Chondrocyte (in vitro differentiated cells): Measurements from ENCODE around the gene TRIM4. TPM values are rescaled to one million over a fixed set of nuclear protein-coding genes. Genes with fewer than 3 reads are reported as not detected.

ENCODE experiments used
- DNase-seq: peaks from one replicate; pipeline ENCODE4 v3.0.0; 2021; ENCODE audit warnings: mixed read lengths, low spot score
- H3K27ac Mint-ChIP-seq: one replicate; pipeline ENCODE4 v1.8.0; 2021; ENCODE audit warnings: mild to moderate bottlenecking, moderate library complexity, mixed read lengths; ENCODE audit not compliant: unreplicated experiment
- H3K27me3 Mint-ChIP-seq: 2 replicates; pipeline ENCODE4 v1.8.0; 2021; ENCODE audit warnings: low read depth, mixed read lengths
- H3K36me3 Mint-ChIP-seq: 2 replicates; pipeline ENCODE4 v1.8.0; 2021; ENCODE audit warnings: low read depth, mixed read lengths
- H3K4me1 Mint-ChIP-seq: 2 replicates; pipeline ENCODE4 v1.8.0; 2021; ENCODE audit warnings: low read depth, mild to moderate bottlenecking, mixed read lengths
- H3K4me3 Mint-ChIP-seq: one replicate; pipeline ENCODE4 v1.8.0; 2021; ENCODE audit warnings: mild to moderate bottlenecking, moderate library complexity, mixed read lengths; ENCODE audit not compliant: unreplicated experiment
- H3K9me3 Mint-ChIP-seq: 2 replicates; pipeline ENCODE4 v1.8.0; 2021; ENCODE audit warnings: low read depth, mixed read lengths
- total RNA-seq: library from RNA; stranded (reverse); gene quantifications from 3 replicates; pipeline ENCODE4 v1.2.1, GENCODE V29; 2021
- TF ChIP-seq, protein P1 (sequence below): fragments of 200-600 bp; sonication (generic); IDR thresholded peaks from 2 replicates; pipeline ENCODE4 v1.5.0; 2021; ENCODE audit warnings: antibody characterized with exemption, mild to moderate bottlenecking, moderate library complexity

The TRIM4 gene
- total RNA-seq, 1 donor from 2014 or later: 12.1 TPM

DNA sequence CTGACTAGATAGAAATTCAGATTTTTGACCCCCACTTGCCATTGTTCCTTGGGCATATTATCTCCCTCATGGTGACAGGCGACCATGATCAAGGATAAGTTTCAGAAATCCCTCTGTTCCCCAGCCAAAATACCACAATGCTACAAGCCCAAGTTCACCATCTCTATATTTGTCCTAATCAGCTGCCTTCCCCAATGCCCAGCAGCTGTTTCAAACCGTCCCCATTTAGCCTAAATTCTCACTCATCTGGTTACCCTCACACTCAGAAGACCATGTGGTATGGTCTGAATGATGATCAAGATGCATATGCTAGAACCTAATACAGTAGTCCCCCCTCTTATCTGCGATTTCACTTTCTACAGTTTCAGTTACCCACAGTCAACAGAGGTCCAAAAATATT, 11.0 kb upstream of the TRIM4 start:
- Mint-ChIP-seq H3K27me3 (peaks cover 48% of the 10 kb centered on the region), H3K4me3 (no peak overlapping the region), H3K9me3 (no peaks in the 10 kb centered on the region), H3K36me3 (no peaks in the 10 kb centered on the region), H3K4me1 (peaks cover 7% of the 10 kb centered on the region), H3K27ac (no peak overlapping the region)
- TF ChIP-seq, protein P1, sequence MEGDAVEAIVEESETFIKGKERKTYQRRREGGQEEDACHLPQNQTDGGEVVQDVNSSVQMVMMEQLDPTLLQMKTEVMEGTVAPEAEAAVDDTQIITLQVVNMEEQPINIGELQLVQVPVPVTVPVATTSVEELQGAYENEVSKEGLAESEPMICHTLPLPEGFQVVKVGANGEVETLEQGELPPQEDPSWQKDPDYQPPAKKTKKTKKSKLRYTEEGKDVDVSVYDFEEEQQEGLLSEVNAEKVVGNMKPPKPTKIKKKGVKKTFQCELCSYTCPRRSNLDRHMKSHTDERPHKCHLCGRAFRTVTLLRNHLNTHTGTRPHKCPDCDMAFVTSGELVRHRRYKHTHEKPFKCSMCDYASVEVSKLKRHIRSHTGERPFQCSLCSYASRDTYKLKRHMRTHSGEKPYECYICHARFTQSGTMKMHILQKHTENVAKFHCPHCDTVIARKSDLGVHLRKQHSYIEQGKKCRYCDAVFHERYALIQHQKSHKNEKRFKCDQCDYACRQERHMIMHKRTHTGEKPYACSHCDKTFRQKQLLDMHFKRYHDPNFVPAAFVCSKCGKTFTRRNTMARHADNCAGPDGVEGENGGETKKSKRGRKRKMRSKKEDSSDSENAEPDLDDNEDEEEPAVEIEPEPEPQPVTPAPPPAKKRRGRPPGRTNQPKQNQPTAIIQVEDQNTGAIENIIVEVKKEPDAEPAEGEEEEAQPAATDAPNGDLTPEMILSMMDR: no peak
- DNase-seq: no peak

DNA sequence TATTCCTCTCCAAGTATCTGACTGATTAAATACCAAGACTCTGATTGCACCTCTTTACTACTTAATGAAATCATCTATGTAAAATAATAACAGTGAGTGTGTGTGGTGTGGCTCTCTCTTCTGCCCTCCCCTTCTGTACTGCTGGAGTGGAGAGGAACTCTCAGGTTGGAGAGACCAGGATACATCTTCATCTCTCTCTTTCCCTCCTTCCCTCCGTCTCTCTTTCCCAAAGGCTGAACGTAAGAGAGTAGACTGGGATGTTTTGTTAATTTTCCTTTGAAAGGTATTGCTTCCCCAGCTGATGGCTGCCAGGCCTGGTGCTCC, 10.4 kb upstream of the TRIM4 start:
- Mint-ChIP-seq H3K9me3 (no peaks in the 10 kb centered on the region), H3K27ac (no peak overlapping the region), H3K36me3 (no peaks in the 10 kb centered on the region), H3K4me3 (peak overlapping the region; percentile 39), H3K4me1 (peaks cover 7% of the 10 kb centered on the region), H3K27me3 (peaks cover 44% of the 10 kb centered on the region)
- TF ChIP-seq, protein P1: no peak
- DNase-seq: no peak

DNA sequence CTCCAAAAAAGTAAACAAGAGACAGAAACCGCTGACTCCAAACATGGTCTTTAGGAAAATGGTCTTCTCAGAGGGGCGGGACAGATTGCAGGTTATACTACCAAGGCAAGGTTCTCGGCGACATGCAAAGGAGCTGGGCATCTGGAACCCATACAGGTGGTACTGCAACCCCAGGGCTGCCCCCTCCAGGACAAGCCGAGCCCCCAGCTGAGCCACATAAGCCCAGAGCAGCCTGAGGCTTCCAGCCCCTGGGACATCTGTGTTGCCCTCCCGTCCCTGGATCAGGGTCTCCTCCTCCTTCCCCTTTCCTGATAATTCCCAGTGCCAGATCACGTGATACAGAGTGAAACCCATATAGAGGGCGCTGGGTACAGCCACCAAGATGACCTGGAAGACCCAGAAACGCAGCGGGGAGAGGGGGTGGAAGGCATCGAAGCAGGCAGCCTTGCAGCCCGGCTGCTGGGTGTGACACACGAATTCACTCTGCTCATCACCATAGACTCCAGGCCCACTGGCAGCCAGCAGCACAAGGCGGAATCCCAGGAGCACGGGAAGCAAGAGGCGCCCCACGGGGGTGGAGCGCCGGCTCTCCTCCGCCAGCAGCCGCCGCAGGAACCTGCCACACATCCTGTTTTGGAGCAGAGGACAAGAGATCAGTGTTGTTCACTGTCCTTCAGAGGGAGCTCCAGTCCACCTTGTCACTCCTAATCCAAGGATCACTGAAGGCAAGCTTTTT, 9.8 kb upstream of the TRIM4 start, which contains the start of gene GJC3:
GJC3 (minus strand) TSS at position 627 of the 736 bp plus-strand sequence; CDS start at position 627, 0 bp downstream.
- no peak within 1 kb of the TSS for H3K27ac Mint-ChIP-seq
- DNase-seq: no peak
- H3K9me3 Mint-ChIP-seq: no peaks in the 10 kb centered on the region
- peaks cover 40% of the 10 kb centered on the region for H3K27me3 Mint-ChIP-seq
- H3K36me3 Mint-ChIP-seq: no peaks in the 10 kb centered on the region
- TF ChIP-seq, protein P1: peak; percentile 70
- H3K4me1 Mint-ChIP-seq: peaks cover 7% of the 10 kb centered on the region
- H3K4me3 Mint-ChIP-seq: peak within 1 kb of the TSS; percentile 39

DNA sequence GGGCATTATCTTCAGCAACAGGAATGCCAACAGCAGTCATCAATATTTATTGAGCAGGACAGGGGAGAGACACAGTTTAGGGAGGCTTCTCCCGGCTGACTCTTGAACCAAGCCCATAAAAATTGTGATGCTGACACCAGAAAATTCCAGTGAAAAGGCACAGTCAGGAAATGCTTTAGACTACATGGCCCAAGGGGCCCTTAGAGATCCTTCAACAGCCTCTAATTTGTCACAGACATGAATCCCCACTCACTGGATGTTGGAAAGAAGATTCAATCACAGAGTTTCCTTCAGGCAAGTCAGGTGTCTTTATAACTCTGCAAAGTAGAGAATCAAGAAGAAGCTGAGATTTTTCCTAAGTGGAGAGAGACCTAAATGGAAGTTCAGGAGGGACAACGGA, 8.9 kb upstream of the TRIM4 start:
- Mint-ChIP-seq H3K4me3 (no peak overlapping the region), H3K9me3 (no peaks in the 10 kb centered on the region), H3K36me3 (no peaks in the 10 kb centered on the region), H3K27ac (no peak overlapping the region), H3K4me1 (peaks cover 7% of the 10 kb centered on the region), H3K27me3 (peaks cover 35% of the 10 kb centered on the region)
- TF ChIP-seq, protein P1: no peak
- no peak for DNase-seq

DNA sequence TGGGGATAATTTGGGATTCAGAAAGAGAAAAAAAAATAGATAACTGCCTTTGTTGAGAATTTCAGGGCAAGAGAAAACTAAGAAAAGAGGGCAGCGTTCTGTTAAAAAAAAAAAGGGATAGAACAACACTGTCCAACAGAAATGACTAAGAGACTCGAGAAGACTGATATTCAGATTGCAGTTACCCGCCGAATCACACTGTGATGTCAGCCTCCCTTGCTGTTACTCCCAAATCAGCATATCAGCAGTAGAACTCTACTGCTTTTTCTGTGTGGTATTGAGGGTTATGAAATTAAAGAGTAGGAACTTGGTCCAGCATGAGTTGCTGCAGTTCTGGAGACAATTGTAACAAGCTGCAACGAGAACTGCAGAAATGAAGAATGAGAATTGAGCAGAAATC, 8.2 kb upstream of the TRIM4 start:
- TF ChIP-seq, protein P1: no peak
- Mint-ChIP-seq H3K27ac (no peak overlapping the region), H3K9me3 (no peaks in the 10 kb centered on the region), H3K4me3 (no peak overlapping the region), H3K27me3 (peaks cover 32% of the 10 kb centered on the region), H3K4me1 (peaks cover 7% of the 10 kb centered on the region), H3K36me3 (no peaks in the 10 kb centered on the region)
- no peak for DNase-seq
